PC-3 (cell line): ENCODE measurements around the gene TEAD1. TPM values are rescaled to one million over a fixed set of nuclear protein-coding genes. Genes with fewer than 3 reads are reported as not detected.

Experiments used
- ATAC-seq: fragments of 200-7000 bp; cut with Tn5 transposase; 2 replicates; pipeline ENCODE4 v1.9.1; 2020; ENCODE audit warnings: mild to moderate bottlenecking, moderate library complexity
- BruUV-seq: library from RNA; stranded (reverse); fragments of 400-500 nt; replicated peaks from 2 replicates; lab custom pipeline; 2021; lab: Mats Ljungman, UMichigan
- CTCF ChIA-PET: fragments of 300-600 bp; sonication (Branson Sonifier 250); formaldehyde crosslinking; loops from one replicate; lab custom pipeline; 2022; ENCODE audit warnings: antibody characterized with exemption; lab: Charles Lee
- POLR2A ChIA-PET: fragments of 300-600 bp; sonication (Branson Sonifier 250); formaldehyde crosslinking; loops from one replicate; lab custom pipeline; 2022; ENCODE audit warnings: antibody characterized with exemption; ENCODE audit not compliant: unreplicated experiment; lab: Charles Lee
- DNase-seq: peaks from one replicate; pipeline ENCODE4 v3.0.0-alpha.2; 2015
- H2AFZ ChIP-seq: fragments of 300-600 bp; sonication (generic); 2 replicates; pipeline ENCODE4 v1.6.0; 2016; ENCODE audit warnings: antibody characterized with exemption, low read length
- H3F3A ChIP-seq: fragments of 300-600 bp; sonication (generic); one replicate; pipeline ENCODE4 v1.6.0; 2017; ENCODE audit warnings: antibody characterized with exemption, low read length, control low read depth, mild to moderate bottlenecking; ENCODE audit not compliant: unreplicated experiment
- H3K27ac ChIP-seq: fragments of 300-600 bp; sonication (generic); 2 replicates; pipeline ENCODE4 v1.5.1; 2016; ENCODE audit warnings: mild to moderate bottlenecking, low read length
- H3K27me3 ChIP-seq: fragments of 300-600 bp; sonication (generic); 2 replicates; pipeline ENCODE4 v1.6.1; 2016; ENCODE audit warnings: low read length, mixed read lengths
- H3K36me3 ChIP-seq: fragments of 300-600 bp; sonication (generic); 2 replicates; pipeline ENCODE4 v1.6.1; 2016; ENCODE audit warnings: low read depth, mixed run types, low read length, mixed read lengths
- H3K4me1 ChIP-seq: fragments of 300-600 bp; sonication (generic); 2 replicates; pipeline ENCODE4 v1.5.1; 2016; ENCODE audit warnings: low read length; ENCODE audit not compliant: insufficient read depth
- H3K4me2 ChIP-seq: fragments of 300-600 bp; sonication (generic); 2 replicates; pipeline ENCODE4 v1.6.0; 2016; ENCODE audit warnings: low read length
- H3K4me3 ChIP-seq: fragments of 300-600 bp; sonication (generic); 2 replicates; pipeline ENCODE4 v1.5.1; 2016; ENCODE audit warnings: mild to moderate bottlenecking, low read length, mixed read lengths
- H3K79me2 ChIP-seq: fragments of 300-600 bp; sonication (generic); 2 replicates; pipeline ENCODE4 v1.6.1; 2017; ENCODE audit warnings: low read length, mixed read lengths
- H3K9ac ChIP-seq: fragments of 300-600 bp; sonication (generic); 2 replicates; pipeline ENCODE4 v1.6.0; 2016; ENCODE audit warnings: mild to moderate bottlenecking, low read length
- H3K9me2 ChIP-seq: fragments of 300-600 bp; sonication (generic); replicated peaks from 2 replicates; pipeline ENCODE4 v1.6.1; 2016; ENCODE audit warnings: mixed run types, low read length, mixed read lengths
- H3K9me3 ChIP-seq: fragments of 300-600 bp; sonication (generic); 2 replicates; pipeline ENCODE4 v1.6.1; 2016; ENCODE audit warnings: low read length, mixed read lengths
- H4K20me1 ChIP-seq: fragments of 300-600 bp; sonication (generic); 2 replicates; pipeline ENCODE4 v1.6.1; 2016; ENCODE audit warnings: low read length, mixed read lengths
- CTCF ChIP-seq: fragments of 300-600 bp; sonication (generic); conservative IDR thresholded peaks from 2 replicates; pipeline ENCODE4 v1.5.1; 2017; ENCODE audit warnings: antibody characterized with exemption, low read depth, mild to moderate bottlenecking, low read length
- EZH2 ChIP-seq: fragments of 300-600 bp; sonication (generic); IDR thresholded peaks from one replicate; pipeline ENCODE4 v1.6.1; 2017; ENCODE audit warnings: antibody characterized with exemption, mild to moderate bottlenecking, low read length; ENCODE audit not compliant: unreplicated experiment
- EZH2phosphoT487 ChIP-seq: fragments of 300-600 bp; sonication (generic); IDR thresholded peaks from 2 replicates; pipeline ENCODE4 v1.6.1; 2018; ENCODE audit warnings: mild to moderate bottlenecking, antibody characterized with exemption, low read length, borderline replicate concordance
- intact Hi-C: fragments of 100-400 bp; cut with micrococcal nuclease; formaldehyde crosslinking; loops from 2 replicates; pipeline ENCODE4 v1.9.0; 2023
- total RNA-seq: library from RNA; depleted of rRNA; stranded (reverse); fragments of >200 nt; gene quantifications from 2 replicates; pipeline ENCODE4 v1.2.3, GENCODE V29; 2014

TEAD1 gene
- total RNA-seq, 1 experiment from 2014 or later, result 70.2 TPM

GRCh38 chr11:12680246-12680939 lies 6.2 kb downstream of the TEAD1 start:
- ChIA-PET CTCF (interaction anchor here (0.6 kb wide), 1 partner anchor 74 kb away, joined by 3 read pairs; no protein-coding TSS in a partner anchor), POLR2A (no interaction called here)
- peaks cover 10% of the 10 kb centered on the region; the same call in 1 of the 2 replicates for H3K36me3 ChIP-seq
- H3K9me2 ChIP-seq, result no peaks in the 10 kb centered on the region
- H3K4me1 ChIP-seq, result peaks cover 62% of the 10 kb centered on the region
- peak overlapping the region; percentile 40 for H3K9ac ChIP-seq
- DNase-seq (peak; percentile 84), ATAC-seq (peak; percentile 52)
- no peak overlapping the region for H2AFZ ChIP-seq
- no TSS peak for BruUV-seq
- H3K27me3 ChIP-seq, result no peaks in the 10 kb centered on the region
- no peak for TF ChIP-seq EZH2phosphoT487
- TF ChIP-seq CTCF, result no peak
- no peak for TF ChIP-seq EZH2
- intact Hi-C loops, result no loop called here
- H3F3A ChIP-seq, result no peaks in the 10 kb centered on the region
- peaks cover 99% of the 10 kb centered on the region for H3K79me2 ChIP-seq
- peak overlapping the region; percentile 97; the same call in 1 of the 2 replicates for H3K4me3 ChIP-seq
- peaks cover 49% of the 10 kb centered on the region for H4K20me1 ChIP-seq
- H3K4me2 ChIP-seq, result peak overlapping the region; percentile 96
- no peaks in the 10 kb centered on the region for H3K9me3 ChIP-seq
- H3K27ac ChIP-seq, result peak overlapping the region; percentile 42

GRCh38 chr11:12680940-12681258 lies 6.7 kb downstream of the TEAD1 start:
- no peak overlapping the region for H3K4me3 ChIP-seq
- no peaks in the 10 kb centered on the region for H3K27me3 ChIP-seq
- no peaks in the 10 kb centered on the region for H3K9me3 ChIP-seq
- no peaks in the 10 kb centered on the region for H3F3A ChIP-seq
- ChIA-PET POLR2A (no interaction called here), CTCF (interaction anchor here (0.6 kb wide), 1 partner anchor 73 kb away, joined by 3 read pairs; no protein-coding TSS in a partner anchor)
- no peak overlapping the region for H3K27ac ChIP-seq
- peaks cover 67% of the 10 kb centered on the region for H3K4me1 ChIP-seq
- H3K9ac ChIP-seq, result no peak overlapping the region
- no peak for TF ChIP-seq EZH2
- no peak for TF ChIP-seq EZH2phosphoT487
- TF ChIP-seq CTCF, result no peak
- no peaks in the 10 kb centered on the region for H3K9me2 ChIP-seq
- peaks cover 99% of the 10 kb centered on the region for H3K79me2 ChIP-seq
- peaks cover 10% of the 10 kb centered on the region; the same call in 1 of the 2 replicates for H3K36me3 ChIP-seq
- ATAC-seq (no peak), DNase-seq (no peak)
- H2AFZ ChIP-seq, result no peak overlapping the region
- BruUV-seq, result no TSS peak
- peaks cover 46% of the 10 kb centered on the region for H4K20me1 ChIP-seq
- H3K4me2 ChIP-seq, result peak overlapping the region; percentile 62
- intact Hi-C loops, result no loop called here

GRCh38 chr11:12681466-12681865 lies 7.2 kb downstream of the TEAD1 start:
- Histone ChIP-seq H3K9me2 (no peaks in the 10 kb centered on the region), H3K4me2 (no peak overlapping the region), H3K4me1 (peaks cover 73% of the 10 kb centered on the region), H3K4me3 (no peak overlapping the region), H3F3A (no peaks in the 10 kb centered on the region), H2AFZ (no peak overlapping the region), H3K27ac (no peak overlapping the region), H3K27me3 (no peaks in the 10 kb centered on the region), H3K9ac (no peak overlapping the region), H3K9me3 (no peaks in the 10 kb centered on the region), H3K36me3 (peaks cover 10% of the 10 kb centered on the region; the same call in 1 of the 2 replicates), H4K20me1 (peaks cover 41% of the 10 kb centered on the region), H3K79me2 (peaks cover 99% of the 10 kb centered on the region)
- no TSS peak for BruUV-seq
- intact Hi-C loops, result no loop called here
- DNase-seq (no peak), ATAC-seq (no peak)
- CTCF ChIA-PET, result no interaction called here
- TF ChIP-seq CTCF, result no peak
- no peak for TF ChIP-seq EZH2phosphoT487
- no peak for TF ChIP-seq EZH2
- POLR2A ChIA-PET, result no interaction called here
